ENCODE data around the gene MMP15.

Gene MMP15

DNA sequence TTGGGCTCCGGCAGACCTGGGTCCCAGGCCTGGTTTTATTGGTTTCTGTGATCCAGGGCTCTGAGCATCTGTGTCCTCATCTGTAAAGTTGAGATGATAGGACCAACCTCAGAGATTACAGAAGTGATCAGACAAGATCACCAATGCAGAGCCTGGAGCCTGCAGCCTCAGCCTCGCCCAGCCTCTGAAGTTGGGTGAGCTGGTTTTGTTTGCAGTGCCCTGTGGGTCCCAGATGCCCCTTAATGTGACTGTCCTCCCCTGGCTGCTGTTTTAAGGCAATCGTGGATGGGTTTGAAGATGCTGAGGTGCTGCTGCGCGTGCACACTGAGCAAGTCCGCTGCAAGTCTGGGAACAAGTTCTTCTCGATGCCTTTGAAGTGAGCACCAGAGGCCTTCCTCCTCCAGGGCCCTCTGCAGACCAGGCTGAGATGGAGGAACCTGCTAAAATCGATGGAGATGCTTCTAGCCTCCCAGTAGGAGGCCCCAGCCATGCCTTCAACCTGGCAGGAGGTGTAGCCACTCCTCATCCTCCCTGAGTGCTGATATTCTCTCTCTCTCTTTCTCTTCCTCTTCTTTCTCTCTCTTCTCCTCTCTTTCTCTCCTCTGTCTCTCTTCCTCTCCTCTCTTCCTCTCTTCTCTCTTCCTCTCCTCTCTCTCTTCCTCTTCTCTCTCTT is 5.6 kb upstream of the MMP15 start:
- DNase-seq (ENCODE audit: low spot score): no peak

DNA sequence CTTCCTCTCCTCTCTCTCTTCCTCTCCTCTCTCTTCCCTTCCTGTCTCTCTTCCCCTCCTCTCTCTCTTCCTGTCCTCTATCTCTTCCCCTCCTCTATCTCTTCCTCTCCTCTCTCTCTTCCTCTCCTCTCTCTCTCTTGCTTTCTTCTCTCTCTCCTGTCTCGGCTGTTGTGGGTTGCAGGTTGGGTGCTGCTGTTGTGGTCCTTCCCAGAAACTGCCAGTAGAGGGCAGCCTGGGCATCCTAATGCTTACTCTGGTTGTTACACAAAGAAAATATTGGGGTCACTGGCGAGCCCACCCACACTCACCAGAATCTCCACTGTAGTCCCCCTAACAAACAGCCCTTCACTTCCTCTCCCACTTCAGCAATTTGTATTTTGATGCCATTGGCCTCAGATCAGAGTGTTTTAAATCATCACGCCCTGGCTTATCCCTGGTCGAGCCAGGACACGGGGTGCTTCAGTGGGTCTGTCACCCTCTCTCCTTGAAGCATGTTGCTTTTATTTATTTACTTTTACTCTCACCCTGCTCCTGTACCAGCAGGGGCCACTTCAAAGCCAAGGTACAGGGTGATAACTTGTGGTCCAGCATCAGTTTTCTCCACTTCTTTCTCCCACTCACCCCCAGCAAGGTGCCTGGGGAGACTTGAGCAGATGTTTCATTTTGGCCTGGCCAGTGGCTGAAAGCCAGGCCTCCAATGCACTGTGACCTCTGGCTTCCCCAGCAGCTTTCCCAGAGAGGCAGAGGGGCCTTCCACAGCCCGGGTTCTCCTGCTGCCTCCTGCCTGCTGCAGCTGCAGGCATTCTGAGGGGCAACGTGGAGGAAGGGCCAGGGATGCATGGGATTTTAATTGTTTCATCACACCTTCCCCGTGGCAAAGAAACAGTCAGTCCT is 4.7 kb upstream of the MMP15 start:
- DNase-seq (ENCODE audit: low spot score): no peak

DNA sequence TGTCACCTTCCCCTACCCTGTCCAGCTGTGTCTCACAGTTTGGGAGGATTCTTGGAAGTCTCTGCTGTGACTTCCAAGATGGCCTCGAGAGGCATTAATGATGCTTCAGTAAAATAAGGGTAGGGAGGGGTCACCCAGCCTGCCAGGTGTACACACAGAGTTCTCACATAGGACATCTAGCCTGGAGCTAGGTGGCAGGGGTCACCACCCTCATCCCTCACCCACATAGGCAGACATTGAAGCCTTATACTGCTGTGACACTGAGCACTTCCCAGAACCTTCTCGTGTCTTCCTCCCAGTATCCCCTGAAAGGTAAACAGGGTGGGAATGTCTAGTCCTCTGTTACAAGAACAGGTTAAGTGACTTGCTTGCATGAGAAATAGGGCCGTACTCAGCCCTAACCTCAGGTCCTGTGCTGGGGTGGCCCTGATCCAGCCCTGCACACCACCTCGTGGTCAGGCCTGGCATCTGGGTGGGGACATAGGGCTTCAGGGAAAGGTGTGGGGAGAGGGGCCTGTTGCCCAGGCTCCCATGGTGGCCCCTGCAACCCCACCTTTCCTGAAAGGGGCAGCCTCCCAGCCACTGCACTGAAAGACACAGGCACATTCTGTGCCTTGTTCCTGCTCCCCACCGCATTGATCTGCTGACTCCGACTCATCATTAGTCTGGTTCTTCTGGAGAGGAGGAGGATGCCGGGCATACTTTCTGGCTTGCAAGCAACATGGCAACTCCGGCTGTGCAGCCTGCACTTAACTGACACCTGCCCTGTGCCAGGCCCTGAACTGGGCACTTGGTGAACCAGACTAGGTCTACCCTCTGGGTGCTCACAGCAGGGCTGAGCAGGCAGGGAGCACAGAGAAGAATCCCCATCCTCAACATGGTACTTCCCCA is 3.6 kb upstream of the MMP15 start:
- no peak for DNase-seq (ENCODE audit: low spot score)

DNA sequence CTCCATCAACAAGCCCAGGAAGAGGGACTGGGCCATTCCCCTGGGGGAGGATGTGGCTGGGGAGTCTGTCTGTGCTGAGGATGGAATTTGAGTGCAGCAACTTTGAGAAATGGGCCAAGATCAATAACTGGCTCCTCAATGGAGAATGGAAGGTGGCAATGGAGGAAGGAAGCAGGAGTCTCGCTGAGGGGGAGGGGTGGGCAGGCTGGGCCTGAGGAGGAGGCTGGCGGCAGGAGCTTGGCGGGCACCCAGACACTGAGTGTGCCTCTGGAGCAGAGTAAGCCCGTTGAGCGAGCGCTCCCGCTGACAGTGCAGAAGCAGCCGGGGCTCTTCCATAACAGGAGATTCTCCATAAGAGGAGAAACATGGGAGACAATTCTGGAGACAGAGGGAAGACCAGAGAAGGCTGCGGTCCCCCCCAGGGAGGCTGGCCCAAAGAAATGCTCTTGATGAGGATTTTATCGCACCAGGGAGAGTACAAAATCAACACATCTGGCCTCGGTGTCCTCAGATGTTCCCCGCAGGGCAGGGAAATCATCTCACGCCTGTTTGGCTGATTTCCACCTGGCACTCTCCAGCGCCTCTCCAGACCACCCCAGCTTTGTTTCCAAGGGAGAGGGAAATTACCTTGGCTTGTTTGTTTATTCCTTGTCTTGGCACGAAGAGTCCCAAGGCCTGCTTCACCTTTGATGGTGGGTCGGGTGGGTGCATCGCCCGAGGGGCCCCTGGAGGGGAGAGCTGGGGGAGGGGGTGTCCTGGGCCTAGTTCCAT is 2.8 kb upstream of the MMP15 start:
- no peak for DNase-seq (ENCODE audit: low spot score)

- peak; percentile 80 for DNase-seq (ENCODE audit: low spot score)
Measured at GRCh38 chr16:58024486-58025350, 836 bp upstream of the MMP15 start.

GRCh38 chr16:58026139-58026704 is 668 bp downstream of the MMP15 start:
- no peak for DNase-seq (ENCODE audit: low spot score)

DNA sequence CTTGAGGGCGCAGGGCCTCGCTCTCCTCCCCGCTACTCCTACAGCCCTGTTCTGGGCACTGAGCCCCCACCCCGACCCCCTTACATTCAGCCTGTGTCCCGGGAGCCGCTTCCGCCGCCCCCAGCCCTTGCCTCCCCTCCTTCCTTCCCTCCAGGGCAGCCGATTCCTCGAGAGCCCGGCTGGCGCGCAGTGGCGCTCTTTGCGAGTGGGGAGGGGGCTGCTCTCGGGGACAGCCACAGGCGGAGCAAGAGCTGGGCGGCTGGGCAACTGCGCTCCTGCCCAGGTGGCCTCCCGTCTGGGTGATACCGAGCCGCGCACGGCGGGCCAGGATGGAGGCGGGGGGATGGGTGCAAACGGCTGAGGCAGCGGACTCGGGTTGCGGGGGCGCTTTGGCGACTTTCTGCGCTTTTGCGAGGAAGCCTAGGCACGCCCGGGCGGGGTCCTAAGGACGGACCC is 1.2 kb downstream of the MMP15 start:
- DNase-seq (ENCODE audit: low spot score): no peak

- peak; percentile 68 for DNase-seq (ENCODE audit: low spot score)
Measured at GRCh38 chr16:58027161-58027915, 1.8 kb downstream of the MMP15 start.

GRCh38 chr16:58027916-58028455 is 2.4 kb downstream of the MMP15 start:
- no peak for DNase-seq (ENCODE audit: low spot score)

- no peak for DNase-seq (ENCODE audit: low spot score)
Measured at GRCh38 chr16:58028541-58029070, 3.1 kb downstream of the MMP15 start.

DNA sequence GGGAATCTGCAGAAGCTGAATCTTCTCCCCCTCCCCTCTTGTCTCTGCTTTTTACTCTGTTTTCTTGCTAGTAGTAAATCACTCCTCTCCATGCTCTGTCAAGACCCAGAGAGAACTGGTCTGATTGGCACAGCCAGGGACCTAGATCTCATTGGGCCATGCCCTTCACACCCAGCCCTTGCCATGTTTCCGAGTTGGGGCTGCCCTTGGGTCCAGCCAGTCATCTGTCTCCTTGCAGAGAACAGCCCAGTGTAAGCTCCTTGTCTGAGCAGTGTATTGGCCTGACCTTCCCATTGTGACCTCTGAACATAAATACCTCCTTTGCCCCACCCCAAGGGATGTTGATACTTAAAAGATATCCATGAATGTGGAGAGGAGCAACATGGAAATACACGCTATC is 3.9 kb downstream of the MMP15 start:
- no peak for DNase-seq (ENCODE audit: low spot score)

DNA sequence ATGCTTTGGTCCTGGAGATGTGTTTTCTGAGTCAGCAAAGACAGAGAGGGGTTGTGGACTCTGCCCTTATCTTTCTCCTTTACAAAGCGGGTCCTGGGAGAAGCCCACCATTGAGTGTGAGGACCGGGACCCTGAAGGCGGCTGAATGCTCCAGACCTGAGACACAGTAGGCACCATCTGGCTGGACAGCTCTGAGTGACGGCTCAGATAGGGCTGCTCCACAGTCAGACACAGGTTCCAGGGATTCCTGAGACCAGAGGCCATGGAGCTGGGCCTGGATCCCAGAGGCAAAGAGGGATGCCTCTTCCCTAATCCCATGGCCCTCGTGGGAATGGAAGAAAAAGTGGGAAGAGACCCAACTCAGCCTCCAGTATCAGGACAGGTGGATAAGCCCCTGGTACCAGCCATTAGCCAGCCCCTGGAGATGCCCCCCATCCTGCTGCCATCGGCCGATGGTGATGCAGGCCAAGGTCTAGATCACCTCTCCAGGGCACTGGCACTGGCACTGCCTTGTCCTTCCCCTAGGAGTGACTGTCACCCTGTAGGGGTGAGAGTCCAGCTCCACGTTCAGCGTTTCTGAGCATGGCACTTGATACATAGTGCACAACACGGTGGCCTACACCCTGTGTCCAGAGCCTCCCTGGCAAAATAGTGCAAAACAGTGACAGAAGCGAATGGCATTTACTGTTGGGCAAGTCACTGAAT is 4.7 kb downstream of the MMP15 start:
- DNase-seq (ENCODE audit: low spot score): no peak

- no peak for DNase-seq (ENCODE audit: low spot score)
Measured at GRCh38 chr16:58031016-58031800, 5.7 kb downstream of the MMP15 start.

- DNase-seq (ENCODE audit: low spot score): no peak
Measured at GRCh38 chr16:58032710-58033293, 7.2 kb downstream of the MMP15 start.

DNA sequence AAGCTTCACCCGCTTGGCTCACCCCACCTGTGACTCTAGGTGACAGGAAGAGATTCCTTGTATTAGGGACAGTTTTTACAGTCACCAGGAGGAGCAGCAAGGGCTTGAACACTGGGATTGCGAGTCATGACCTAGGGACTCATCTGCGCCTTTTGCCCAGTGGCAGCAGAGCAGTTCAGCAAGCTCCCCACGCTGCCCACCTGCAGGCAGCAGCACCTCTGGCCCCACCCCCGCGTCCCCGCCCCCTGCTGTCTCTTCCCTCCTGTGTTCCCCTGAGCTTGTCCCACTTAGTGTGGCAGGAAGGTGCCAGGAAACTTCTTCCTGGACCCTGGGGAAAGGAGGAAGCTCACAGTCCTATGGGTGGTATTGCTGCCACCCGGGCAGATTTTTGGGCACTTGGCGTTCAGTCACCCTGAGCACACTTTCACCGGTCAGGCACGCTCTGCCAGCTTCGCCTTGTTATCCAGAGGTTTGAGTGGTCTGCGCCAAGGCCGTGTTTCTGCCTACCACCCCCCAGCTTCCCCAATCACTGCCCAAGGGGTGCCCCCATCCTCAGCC is 8.7 kb downstream of the MMP15 start:
- DNase-seq (ENCODE audit: low spot score): no peak

DNA sequence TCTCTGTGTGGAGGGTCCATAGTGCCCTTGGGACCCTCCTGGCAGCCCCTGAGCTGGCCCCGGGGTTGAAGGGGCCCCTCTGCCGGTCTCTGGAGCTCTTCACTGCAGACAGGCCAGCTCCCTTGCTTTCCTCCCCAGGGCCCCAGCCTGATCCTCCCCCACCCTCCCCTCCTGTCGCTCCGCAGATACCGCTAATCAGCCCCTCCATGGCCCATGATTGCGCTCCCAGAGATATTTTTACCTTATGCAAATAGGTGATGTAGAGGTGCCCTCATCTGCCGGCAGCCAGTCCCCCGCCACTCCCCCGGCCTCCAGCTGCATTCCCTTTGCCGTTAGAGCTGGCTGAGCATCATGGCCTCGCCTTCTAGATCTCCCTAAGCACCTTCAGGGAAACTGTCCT is 9.2 kb downstream of the MMP15 start:
- DNase-seq (ENCODE audit: low spot score): no peak

Data from HuH-7 (cell line).